HS-27A (cell line): Measurements from ENCODE around the gene ACSF3.
"Not testable (repeated sequence)": the region's sequence is repeated elsewhere in the genome, so short reads cannot be mapped to it uniquely, and the experiment has no call there.

ENCODE experiments used
- DNase-seq: peaks from one replicate; pipeline ENCODE4 v3.0.0-alpha.2; 2012; ENCODE audit warnings: low read depth, missing footprints

ACSF3 gene

GRCh38 chr16:89073346-89074071, 20.1 kb upstream of the ACSF3 start:
- DNase-seq: no peak

DNA sequence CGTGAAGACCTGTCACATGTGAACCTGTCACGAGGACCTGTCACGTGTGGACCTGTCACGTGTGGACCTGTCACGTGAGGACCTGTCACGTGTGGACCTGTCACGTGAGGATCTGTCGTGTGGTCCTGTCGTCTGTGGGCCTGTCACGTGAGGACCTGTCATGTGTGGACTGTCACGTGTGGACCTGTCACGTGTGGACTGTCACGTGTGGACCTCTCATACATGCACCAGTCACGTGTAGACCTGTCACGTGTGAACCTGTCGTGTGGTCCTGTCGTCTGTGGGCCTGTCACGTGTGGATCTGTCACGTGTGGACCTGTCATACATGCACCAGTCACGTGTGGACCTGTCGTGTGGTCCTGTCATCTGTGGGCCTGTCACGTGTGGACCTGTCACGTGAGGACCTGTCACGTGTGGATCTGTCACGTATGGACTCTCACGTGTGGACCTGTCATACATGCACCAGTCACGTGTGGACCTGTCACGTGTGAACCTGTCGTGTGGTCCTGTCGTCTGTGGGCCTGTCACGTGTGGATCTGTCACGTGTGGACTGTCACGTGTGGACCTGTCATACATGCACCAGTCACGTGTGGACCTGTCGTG, 19.5 kb upstream of the ACSF3 start:
- DNase-seq: not testable (repeated sequence)

DNA sequence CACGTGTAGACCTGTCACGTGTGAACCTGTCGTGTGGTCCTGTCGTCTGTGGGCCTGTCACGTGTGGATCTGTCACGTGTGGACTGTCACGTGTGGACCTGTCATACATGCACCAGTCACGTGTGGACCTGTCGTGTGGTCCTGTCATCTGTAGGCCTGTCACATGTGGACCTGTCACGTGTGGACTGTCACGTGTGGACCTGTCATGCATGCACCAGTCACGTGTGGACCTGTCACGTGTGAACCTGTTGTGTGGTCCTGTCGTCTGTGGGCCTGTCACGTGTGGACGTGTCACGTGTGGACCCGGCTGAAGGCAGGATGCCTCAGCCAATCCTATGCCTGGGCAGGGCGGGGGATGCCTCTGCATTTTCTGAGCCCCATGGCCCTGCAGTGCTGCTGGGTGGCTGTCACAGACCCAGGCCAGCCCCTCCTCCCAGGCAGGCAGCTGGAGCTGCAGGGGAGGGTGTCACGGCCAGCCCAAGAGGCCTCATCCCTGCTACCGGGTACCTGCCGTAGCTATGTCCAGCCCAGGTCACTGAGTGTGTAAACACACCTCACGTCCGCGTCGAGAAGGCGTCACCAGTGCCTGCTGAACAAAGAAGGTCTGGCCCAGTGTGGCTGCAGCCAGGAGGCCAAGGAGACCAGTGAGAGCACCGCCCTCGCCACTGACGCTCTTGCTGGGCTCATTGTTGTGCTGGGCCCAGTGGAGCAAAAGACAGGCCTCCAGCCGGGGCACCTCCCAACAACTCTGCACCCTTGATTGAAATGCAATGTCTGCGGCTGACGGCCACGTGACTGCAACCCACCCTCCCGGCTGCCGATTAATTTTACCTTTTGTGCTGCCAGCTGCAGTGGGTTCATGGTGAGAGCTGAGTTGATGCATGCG, 18.6 kb upstream of the ACSF3 start:
- no peak for DNase-seq

- no peak for DNase-seq
Measured at GRCh38 chr16:89076159-89076558, 17.5 kb upstream of the ACSF3 start.

DNA sequence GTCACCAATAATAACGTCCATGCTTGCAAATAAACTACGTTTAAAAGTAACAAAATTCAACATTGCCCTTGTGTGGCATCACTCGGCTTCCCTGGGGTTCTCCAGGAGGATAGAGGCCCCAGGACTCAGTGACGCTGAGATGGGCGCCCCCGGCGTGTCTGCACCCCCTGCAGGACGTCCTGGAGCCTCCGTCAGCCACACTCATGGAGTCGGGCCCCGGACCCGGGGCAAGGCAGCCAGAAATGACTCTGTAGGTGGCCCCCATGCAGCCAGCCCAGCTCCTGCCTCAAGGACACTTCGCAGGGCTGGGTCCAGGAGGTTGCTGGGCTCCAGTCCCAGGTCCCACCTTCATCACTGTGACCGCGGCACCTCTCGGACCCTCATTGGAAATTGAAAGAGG, 16.6 kb upstream of the ACSF3 start:
- DNase-seq: no peak

DNA sequence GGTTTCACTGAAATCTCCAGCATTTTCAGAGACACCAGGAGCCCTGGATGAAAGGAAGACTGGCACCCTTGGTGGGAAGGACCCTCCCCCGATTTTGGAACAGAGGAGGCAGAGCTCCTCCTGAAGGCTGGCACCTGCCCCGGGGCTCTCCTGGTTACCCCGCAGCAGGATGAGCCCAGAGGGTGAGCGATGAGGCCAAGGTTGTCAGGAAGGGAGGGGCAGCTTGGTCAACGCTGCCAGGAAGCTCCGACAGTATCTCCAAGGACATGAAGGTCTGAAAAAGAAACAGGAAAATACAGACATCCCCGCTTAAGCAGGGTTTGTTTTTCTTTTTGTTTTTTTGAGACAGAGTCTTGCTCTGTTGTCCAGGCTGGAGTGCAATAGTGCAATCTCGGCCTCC, 15.5 kb upstream of the ACSF3 start:
- DNase-seq: no peak

DNA sequence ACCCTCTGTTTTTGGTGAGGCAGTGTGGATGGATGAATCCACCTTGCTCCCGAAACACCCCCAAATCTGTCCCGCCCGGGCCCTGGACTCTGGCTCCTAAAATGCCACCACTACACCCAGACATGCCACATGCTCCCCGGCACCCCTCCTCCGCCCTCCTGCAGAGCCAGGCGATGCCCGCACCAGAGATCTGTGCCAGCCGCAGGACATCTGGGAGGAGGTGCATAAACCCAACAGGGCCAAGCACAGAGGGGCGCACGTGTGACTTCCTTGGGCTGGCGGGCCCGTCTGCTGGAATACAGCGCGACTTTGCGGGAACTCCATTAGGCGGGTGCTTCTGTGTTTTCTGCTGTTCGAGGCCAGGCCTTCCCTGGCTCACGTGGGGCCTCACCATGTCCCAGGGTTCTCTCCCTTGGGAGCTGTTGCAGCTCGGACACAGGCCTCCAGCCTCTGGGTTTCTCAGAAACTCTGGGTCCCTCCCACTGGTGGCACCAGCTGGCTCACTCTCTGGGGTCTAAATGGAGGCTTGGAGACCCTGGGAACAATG, 14.1 kb upstream of the ACSF3 start:
- DNase-seq: no peak

- DNase-seq: no peak
Measured at GRCh38 chr16:89080196-89080853, 13.3 kb upstream of the ACSF3 start.

DNA sequence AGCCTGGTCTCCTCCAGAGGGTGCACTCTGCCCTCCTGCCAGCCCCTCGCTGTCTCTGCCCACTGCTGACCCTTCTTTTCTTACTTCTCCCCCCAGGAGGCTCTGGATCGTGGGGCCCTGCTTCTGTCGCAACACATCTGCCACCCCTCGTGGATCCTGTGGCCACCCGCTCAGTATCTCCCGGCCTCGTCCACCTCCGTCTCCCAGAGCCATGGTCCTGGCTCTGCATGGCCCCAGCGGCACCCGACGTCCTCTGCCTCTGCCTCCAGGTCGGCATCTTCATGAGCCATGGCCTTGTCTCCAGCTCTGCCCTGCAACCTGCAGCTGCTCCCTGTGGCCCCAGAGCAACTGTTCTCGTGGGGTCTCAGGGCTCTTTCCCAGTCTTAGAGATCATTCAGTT, 12.1 kb upstream of the ACSF3 start:
- DNase-seq: no peak

- DNase-seq: no peak
Measured at GRCh38 chr16:89084411-89084810, 9.2 kb upstream of the ACSF3 start.

DNA sequence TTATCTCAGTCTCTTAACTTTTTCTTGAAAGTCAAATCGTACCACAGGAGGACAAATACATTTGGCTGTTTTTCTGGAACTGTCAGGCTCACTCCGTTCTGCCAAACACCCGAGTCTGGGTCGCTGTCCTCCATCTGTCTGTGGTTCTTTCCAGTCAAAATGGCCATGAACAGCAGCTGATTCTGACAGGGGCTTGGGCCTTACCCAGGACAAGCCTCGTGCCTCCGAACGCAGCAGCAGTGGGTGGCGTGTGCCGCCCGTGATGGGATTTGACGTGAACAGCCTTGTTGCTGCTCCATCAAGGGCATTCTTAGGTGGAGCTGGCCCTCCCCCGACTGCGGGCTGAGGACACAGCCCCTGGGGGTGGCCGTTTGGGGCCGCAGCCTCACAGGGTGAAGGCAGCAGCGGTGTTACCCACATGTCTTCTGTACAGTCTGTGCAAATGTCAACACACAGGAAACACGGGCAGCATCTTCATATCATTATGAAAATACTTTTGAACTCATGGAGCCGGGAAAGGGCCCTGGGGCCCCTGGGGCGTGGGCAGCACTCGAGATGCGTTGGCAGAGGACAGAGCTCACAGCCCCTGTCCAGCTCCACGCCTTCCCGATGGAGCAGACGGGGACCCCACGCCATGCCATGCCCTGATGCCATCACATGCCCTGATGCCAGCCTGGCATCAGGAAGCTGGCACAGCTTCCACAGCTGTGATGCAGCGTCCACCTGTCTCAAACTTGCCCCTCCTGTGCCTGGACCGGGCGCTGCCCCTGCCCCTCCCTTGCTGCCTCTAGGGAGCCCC, 8.6 kb upstream of the ACSF3 start:
- no peak for DNase-seq

DNA sequence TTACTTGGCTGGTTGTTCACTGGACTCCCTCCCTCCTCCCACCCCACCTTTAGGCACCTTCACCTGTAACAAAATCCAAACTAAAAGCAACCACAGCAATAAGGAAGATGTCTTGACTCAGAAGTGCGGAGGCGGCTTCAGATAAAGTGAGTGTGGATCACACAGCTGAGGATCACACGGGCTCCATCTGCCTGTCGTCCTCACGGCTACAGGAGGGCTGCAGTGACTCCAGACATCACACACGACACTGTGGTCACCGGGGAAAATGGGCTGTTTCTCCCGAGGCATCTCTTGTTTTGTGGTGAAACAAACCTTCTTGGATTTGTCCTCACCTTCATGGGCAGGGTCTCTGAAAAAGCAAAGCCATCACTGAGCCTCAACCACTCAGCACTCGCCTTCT, 7.9 kb upstream of the ACSF3 start:
- no peak for DNase-seq

DNA sequence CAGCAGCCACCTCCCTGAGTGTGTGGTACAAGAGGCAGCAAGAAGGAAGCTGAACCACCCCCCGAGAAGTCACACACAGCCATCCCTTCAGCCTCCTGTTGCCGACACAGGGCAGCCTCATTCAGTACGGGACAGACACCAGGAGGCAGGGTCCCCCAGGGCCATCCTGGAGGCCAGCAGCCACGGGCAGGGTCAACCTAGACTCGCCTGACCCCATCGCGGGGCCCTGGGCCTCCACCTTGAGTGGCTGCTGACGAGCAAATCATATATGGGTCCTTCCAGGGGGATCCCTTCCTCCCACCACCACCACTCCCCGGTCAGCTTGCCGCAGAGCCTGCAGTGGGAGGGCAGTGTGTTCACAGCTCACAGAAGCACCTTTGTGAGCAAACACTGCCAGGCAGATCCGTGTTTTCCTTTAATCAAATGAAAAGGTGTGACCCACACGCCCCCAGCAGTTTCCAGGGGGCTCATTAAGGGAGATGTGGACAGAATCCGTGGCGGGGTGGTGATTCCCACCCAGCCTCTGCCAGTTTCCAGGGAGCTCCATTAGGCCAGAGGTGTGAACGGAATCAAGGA, 5.6 kb upstream of the ACSF3 start:
- DNase-seq: no peak

DNA sequence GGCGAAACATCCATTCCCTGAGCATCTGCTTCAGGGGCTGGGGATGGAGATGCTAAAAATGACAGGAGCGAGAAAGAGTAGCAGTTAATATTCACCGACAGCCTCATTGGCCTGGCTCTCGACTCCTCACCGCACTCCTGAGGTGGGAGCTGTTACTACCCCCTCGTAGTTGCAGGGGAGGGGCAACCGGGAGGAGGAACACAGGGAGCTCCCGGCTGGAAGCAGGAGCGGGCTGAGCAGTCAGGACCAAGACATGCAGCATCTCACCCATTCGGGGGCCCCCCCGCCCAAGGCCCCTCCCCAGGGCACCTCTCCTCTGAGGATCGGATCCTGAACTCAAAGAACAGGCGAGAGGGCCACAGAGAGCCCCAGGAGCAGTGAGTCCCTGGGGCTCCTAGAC, 4.5 kb upstream of the ACSF3 start:
- DNase-seq: no peak

GRCh38 chr16:89090182-89090630, 3.4 kb upstream of the ACSF3 start:
- no peak for DNase-seq

DNA sequence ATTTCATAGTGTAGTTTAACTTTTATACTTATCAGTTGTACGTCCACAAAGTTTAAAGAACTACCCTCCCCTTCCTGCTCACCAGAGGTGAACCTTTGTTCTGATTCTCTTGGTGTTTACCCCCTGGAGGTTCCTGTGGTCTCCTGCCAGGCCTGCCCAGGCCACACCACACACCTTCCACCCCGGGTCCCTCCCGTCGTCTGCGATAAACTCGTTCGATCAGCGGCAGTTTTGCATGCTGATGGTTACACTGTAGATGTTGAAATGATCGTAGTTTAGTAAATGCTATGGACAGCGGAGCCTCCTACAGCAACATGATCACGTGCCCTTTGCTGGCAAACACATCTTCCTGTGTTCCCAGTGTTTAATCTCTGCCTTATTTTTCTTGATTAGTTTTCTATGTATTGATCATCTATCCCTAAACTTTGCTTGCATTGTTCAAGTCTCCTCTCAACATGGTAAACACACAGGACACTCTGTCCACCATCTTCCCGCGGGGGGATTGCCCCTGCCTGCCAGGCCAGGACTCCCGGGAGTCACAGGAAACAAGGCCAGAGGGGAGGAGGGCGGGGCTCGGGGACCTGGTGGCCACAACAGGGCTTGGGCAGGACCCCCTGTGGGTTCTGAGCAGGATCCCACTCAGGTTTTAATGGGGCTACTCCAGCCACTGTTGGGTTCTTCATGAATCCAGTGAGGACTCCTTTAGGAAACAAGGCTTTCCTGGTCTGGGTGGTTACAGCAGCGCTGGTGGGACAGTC, 2.8 kb upstream of the ACSF3 start:
- no peak for DNase-seq

GRCh38 chr16:89092013-89092412, 1.6 kb upstream of the ACSF3 start:
- DNase-seq: no peak

- not testable (repeated sequence) for DNase-seq
Measured at GRCh38 chr16:89093252-89093601, 425 bp upstream of the ACSF3 start.

- no peak for DNase-seq
Measured at GRCh38 chr16:89094252-89094879, 714 bp downstream of the ACSF3 start.

GRCh38 chr16:89094880-89095258, 1.2 kb downstream of the ACSF3 start:
- no peak for DNase-seq
